Measurements from ENCODE around the gene AKNAD1.
"Not testable (repeated sequence)": the region's sequence is repeated elsewhere in the genome, so short reads cannot be mapped to it uniquely, and the experiment has no call there.

The AKNAD1 gene

DNA sequence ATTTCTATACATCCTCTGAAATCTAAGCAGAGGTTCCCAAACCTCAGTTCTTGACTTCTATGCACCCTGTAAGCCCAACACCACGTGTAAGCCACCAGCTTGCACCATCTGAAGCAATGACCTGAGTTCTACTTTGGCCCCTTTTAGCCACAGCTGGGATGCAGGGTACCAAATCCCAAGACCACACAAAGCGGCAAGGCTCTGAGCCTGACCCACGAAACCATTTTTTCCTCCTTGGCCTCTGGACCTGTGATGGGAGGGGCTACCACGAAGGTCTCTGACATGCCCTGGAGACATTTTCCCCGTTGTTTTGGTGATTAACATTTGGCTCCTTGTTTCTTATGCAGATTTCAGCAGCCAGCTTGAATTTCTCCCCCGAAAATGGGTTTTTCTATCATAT is 71.6 kb downstream of the AKNAD1 start:
- no peak for DNase-seq (ENCODE audit: low read depth)

GRCh38 chr1:108781575-108781944 is 75.3 kb downstream of the AKNAD1 start:
- DNase-seq (ENCODE audit: low read depth): not testable (repeated sequence)

GRCh38 chr1:108780937-108781574 is 75.8 kb downstream of the AKNAD1 start:
- no peak for DNase-seq (ENCODE audit: low read depth)

- DNase-seq (ENCODE audit: low read depth): no peak
These were observed 77.4 kb downstream of the AKNAD1 start for GRCh38 chr1:108779455-108779854.

DNA sequence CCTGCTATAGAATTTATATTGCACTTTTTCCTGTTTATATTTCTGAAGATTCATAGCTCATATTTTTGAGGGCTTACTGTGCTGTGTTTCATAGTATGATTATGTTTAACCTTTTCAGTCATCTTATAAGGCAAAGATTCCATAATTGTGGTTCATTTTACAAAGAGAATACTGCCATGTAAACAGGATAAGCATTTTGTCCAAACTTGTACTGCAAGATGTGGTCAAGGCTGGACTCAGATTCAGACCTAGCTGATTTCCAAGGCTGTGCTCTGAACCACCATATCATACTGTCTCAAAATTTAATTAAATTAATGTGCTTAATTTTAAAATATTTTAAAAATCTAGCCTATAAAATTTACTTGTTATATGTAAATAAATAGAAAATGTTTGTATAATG is 79.1 kb downstream of the AKNAD1 start:
- DNase-seq (ENCODE audit: low read depth): no peak

- no peak for DNase-seq (ENCODE audit: low read depth)
These were observed 89.2 kb downstream of the AKNAD1 start for GRCh38 chr1:108767708-108768107.

DNA sequence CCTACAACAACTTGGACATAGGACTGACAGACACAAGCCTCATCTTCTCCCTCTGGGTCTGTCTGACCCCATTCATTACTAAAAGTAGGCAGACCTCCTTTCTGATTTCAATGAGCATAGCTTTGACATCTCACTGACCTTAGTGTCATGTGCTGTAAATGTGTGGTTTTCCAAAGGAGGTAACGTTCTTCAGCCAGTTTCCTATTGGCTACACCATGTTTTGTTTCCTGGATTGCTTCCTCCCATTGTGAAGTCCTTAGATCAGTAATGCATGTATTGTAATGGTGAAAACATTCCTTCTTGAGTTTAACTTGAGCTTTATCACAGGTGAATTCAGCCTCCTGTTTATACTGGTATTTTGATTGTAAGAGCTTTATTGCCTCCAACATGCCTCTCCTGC is 89.8 kb downstream of the AKNAD1 start:
- DNase-seq (ENCODE audit: low read depth): no peak

Data from fibroblast of the conjunctiva (primary cell).